PC-3 (cell line): ENCODE data around the gene HOXD11.

ENCODE experiments used
- CTCF ChIP-seq: fragments of 300-600 bp; sonication (generic); conservative IDR thresholded peaks from 2 replicates; pipeline ENCODE4 v1.5.1; 2017; ENCODE audit warnings: antibody characterized with exemption, low read depth, mild to moderate bottlenecking, low read length
- EZH2 ChIP-seq: fragments of 300-600 bp; sonication (generic); IDR thresholded peaks from one replicate; pipeline ENCODE4 v1.6.1; 2017; ENCODE audit warnings: antibody characterized with exemption, mild to moderate bottlenecking, low read length; ENCODE audit not compliant: unreplicated experiment
- EZH2phosphoT487 ChIP-seq: fragments of 300-600 bp; sonication (generic); IDR thresholded peaks from 2 replicates; pipeline ENCODE4 v1.6.1; 2018; ENCODE audit warnings: mild to moderate bottlenecking, antibody characterized with exemption, low read length, borderline replicate concordance

GRCh38 chr2:176072292-176072669 lies 34.8 kb upstream of the HOXD11 start:
- TF ChIP-seq CTCF, result no peak
- TF ChIP-seq EZH2, result no peak
- TF ChIP-seq EZH2phosphoT487, result no peak
